Muscle of leg (tissue), 11 donors: ENCODE data around the gene SCCPDH. TPM values are rescaled to one million over a fixed set of nuclear protein-coding genes. Genes with fewer than 3 reads are reported as not detected.
"Not testable (repeated sequence)": the region's sequence is repeated elsewhere in the genome, so short reads cannot be mapped to it uniquely, and the experiment has no call there.

Experiments used
- DNase-seq: peaks from one replicate; pipeline ENCODE4 v3.0.0; 2013
- H3K27ac ChIP-seq: one replicate; pipeline ENCODE4 v1.5.1; 2013; ENCODE audit warnings: mild to moderate bottlenecking, low read length, control low read depth
- H3K27me3 ChIP-seq: one replicate; pipeline ENCODE4 v1.6.1; 2013; ENCODE audit warnings: low read length; ENCODE audit not compliant: control insufficient read depth, insufficient read depth
- H3K36me3 ChIP-seq: one replicate; pipeline ENCODE4 v1.6.1; 2013; ENCODE audit warnings: low read length; ENCODE audit not compliant: control insufficient read depth, insufficient read depth
- H3K4me1 ChIP-seq: one replicate; pipeline ENCODE4 v1.6.1; 2013; ENCODE audit warnings: low read length; ENCODE audit not compliant: control insufficient read depth, insufficient read depth
- H3K4me3 ChIP-seq: one replicate; pipeline ENCODE4 v1.5.1; 2013; ENCODE audit warnings: low read length, control low read depth
- H3K9me3 ChIP-seq: replicated peaks from 2 replicates; pipeline ENCODE4 v1.6.1; 2013; ENCODE audit warnings: low read depth, low read length; ENCODE audit not compliant: control insufficient read depth
- WGBS: methylation state at CpG from one replicate; pipeline ENCODE4 v1.1.5; 2013; ENCODE audit warnings: missing lambda C conversion rate; ENCODE audit not compliant: insufficient coverage; 5-methylcytosine and 5-hydroxymethylcytosine counted together
- polyA plus RNA-seq, 8 donors: library from polyadenylated mRNA; unstranded; fragments of 120-200 nt; gene quantifications; one replicate each; pipeline versions ENCODE4 v1.2.1 to v1.2.3, GENCODE V29; 2013; ENCODE audit warnings: inconsistent platforms in 1 of 8, low replicate concordance in 1 of 8; ENCODE audit not compliant: insufficient read length in 8 of 8, insufficient read depth in 1 of 8
- total RNA-seq: library from RNA; stranded (reverse); fragments of 120-200 nt; gene quantifications from one replicate; pipeline ENCODE4 v1.2.4, GENCODE V29; 2013

Gene SCCPDH
- total and polyA plus RNA-seq, 9 donors: 32.2 to 41.0 (median 35.3) TPM

GRCh38 chr1:246683521-246683920 is 40.7 kb upstream of the SCCPDH start:
- no peak overlapping the region for H3K4me3 ChIP-seq
- DNase-seq: no peak
- H3K36me3 ChIP-seq: no peaks in the 10 kb centered on the region
- H3K4me1 ChIP-seq: peaks cover 38% of the 10 kb centered on the region
- H3K27ac ChIP-seq: no peak overlapping the region
- H3K9me3 ChIP-seq: no peaks in the 10 kb centered on the region
- H3K27me3 ChIP-seq: no peaks in the 10 kb centered on the region
- 87% methylated on average over 6 of the region's 9 CpGs for WGBS

- no peak for DNase-seq
- Histone ChIP-seq H3K9me3 (no peaks in the 10 kb centered on the region), H3K36me3 (no peaks in the 10 kb centered on the region), H3K4me3 (no peak overlapping the region), H3K4me1 (peaks cover 21% of the 10 kb centered on the region), H3K27me3 (no peaks in the 10 kb centered on the region), H3K27ac (no peak overlapping the region)
- WGBS: 66% methylated on average over 14 of the region's 14 CpGs
Observed at GRCh38 chr1:246687002-246687401, 37.2 kb upstream of the SCCPDH start.

GRCh38 chr1:246689409-246690008 is 34.7 kb upstream of the SCCPDH start:
- H3K36me3 ChIP-seq: no peaks in the 10 kb centered on the region
- peaks cover 3% of the 10 kb centered on the region for H3K9me3 ChIP-seq
- peak overlapping the region; percentile 30 for H3K4me3 ChIP-seq
- H3K4me1 ChIP-seq: peaks cover 15% of the 10 kb centered on the region
- peak; percentile 82 for DNase-seq
- H3K27me3 ChIP-seq: no peaks in the 10 kb centered on the region
- WGBS: 10% methylated on average over 12 of the region's 16 CpGs
- H3K27ac ChIP-seq: no peak overlapping the region

- Histone ChIP-seq H3K36me3 (no peaks in the 10 kb centered on the region), H3K4me3 (peak overlapping the region; percentile 30), H3K4me1 (peaks cover 15% of the 10 kb centered on the region), H3K9me3 (peaks cover 6% of the 10 kb centered on the region), H3K27ac (no peak overlapping the region), H3K27me3 (no peaks in the 10 kb centered on the region)
- no peak for DNase-seq
- 57% methylated on average over 6 of the region's 12 CpGs for WGBS
Observed at GRCh38 chr1:246690100-246690499, 34.1 kb upstream of the SCCPDH start.

GRCh38 chr1:246691622-246692495 is 32.4 kb upstream of the SCCPDH start:
- H3K4me1 ChIP-seq: peaks cover 20% of the 10 kb centered on the region
- H3K27me3 ChIP-seq: no peaks in the 10 kb centered on the region
- DNase-seq: peak; percentile 38
- no peaks in the 10 kb centered on the region for H3K36me3 ChIP-seq
- no peak overlapping the region for H3K27ac ChIP-seq
- H3K9me3 ChIP-seq: peaks cover 8% of the 10 kb centered on the region
- H3K4me3 ChIP-seq: no peak overlapping the region
- 58% methylated on average over 10 of the region's 15 CpGs for WGBS

- not testable (repeated sequence) for H3K4me3 ChIP-seq, DNase-seq, H3K27me3 ChIP-seq, H3K9me3 ChIP-seq, H3K27ac ChIP-seq, H3K36me3 ChIP-seq
- WGBS: 74% methylated on average over 3 of the region's 10 CpGs
- peaks cover 30% of the 10 kb centered on the region for H3K4me1 ChIP-seq
Observed at GRCh38 chr1:246694213-246694895, 29.9 kb upstream of the SCCPDH start.

- H3K4me3 ChIP-seq: no peak overlapping the region
- H3K4me1 ChIP-seq: peaks cover 24% of the 10 kb centered on the region
- H3K27ac ChIP-seq: no peak overlapping the region
- peaks cover 8% of the 10 kb centered on the region for H3K9me3 ChIP-seq
- no CpG with 5 or more reads among the region's 3 CpGs for WGBS
- no peak for DNase-seq
- H3K27me3 ChIP-seq: no peaks in the 10 kb centered on the region
- H3K36me3 ChIP-seq: no peaks in the 10 kb centered on the region
Observed at GRCh38 chr1:246695136-246695535, 29.1 kb upstream of the SCCPDH start.

- DNase-seq: no peak
- no peaks in the 10 kb centered on the region for H3K27me3 ChIP-seq
- peaks cover 8% of the 10 kb centered on the region for H3K9me3 ChIP-seq
- H3K36me3 ChIP-seq: no peaks in the 10 kb centered on the region
- H3K4me3 ChIP-seq: no peak overlapping the region
- WGBS: 98% methylated on average over 5 of the region's 5 CpGs
- H3K4me1 ChIP-seq: peaks cover 21% of the 10 kb centered on the region
- H3K27ac ChIP-seq: no peak overlapping the region
Observed at GRCh38 chr1:246695666-246696065, 28.5 kb upstream of the SCCPDH start.

GRCh38 chr1:246698466-246699094 is 25.6 kb upstream of the SCCPDH start:
- Histone ChIP-seq H3K9me3 (peaks cover 7% of the 10 kb centered on the region), H3K27me3 (no peaks in the 10 kb centered on the region), H3K4me3 (peak overlapping the region; percentile 37), H3K36me3 (no peaks in the 10 kb centered on the region), H3K27ac (peak overlapping the region; percentile 90), H3K4me1 (peaks cover 19% of the 10 kb centered on the region)
- peak; percentile 33 for DNase-seq
- 60% methylated on average over 2 of the region's 8 CpGs for WGBS
